Measurements from ENCODE around the gene DNAJC10. TPM values are rescaled to one million over a fixed set of nuclear protein-coding genes. Genes with fewer than 3 reads are reported as not detected.
"Not testable (repeated sequence)": the region's sequence is repeated elsewhere in the genome, so short reads cannot be mapped to it uniquely, and the experiment has no call there.

The DNAJC10 gene
- polyA plus RNA-seq, 3 donors = 153 to 166 (median 166) TPM

- no peak for DNase-seq
These were observed 1.8 kb downstream of the DNAJC10 start for GRCh38 chr2:182717816-182718215.

GRCh38 chr2:182718459-182718858 is 2.4 kb downstream of the DNAJC10 start:
- DNase-seq = no peak

DNA sequence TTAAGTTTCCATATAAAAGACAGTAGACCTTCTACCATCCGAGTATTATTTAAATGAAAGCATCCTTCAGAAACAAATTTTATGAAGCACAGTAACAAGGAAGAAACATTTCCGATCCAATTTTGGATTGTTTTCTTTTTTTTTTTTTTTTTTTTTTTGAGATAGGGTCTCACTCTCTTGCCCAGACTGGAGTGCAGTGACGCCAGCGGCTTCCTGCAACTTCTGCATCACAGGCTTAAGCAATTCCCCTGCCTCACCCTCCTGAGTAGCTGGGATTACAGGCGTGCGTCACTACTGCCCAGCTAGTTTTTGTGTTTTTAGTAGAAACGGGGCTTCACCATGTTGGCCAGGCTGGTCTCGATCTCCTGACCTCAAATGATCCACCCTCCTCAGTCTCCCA is 3.1 kb downstream of the DNAJC10 start:
- not testable (repeated sequence) for DNase-seq

GRCh38 chr2:182724656-182725055 is 8.6 kb downstream of the DNAJC10 start:
- no peak for DNase-seq

DNA sequence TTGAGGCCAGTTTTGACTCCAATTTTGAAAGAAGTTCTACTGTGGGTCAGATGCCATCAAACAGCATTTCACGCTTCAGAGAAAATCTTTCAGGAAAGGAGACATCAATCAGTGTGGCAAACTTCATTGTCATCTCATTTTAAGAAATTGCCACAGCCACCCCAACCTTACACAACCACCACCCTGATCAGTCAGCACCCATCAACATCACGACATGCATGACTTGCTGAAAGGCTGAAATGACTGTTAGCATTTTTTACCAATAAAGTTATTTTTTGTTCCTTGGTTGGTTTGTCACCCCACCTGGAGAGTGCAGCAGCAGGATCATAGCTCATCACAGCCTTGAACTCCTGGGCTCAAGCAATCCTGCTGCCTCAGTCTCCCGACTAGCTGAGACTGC is 10.4 kb downstream of the DNAJC10 start:
- no peak for DNase-seq

DNA sequence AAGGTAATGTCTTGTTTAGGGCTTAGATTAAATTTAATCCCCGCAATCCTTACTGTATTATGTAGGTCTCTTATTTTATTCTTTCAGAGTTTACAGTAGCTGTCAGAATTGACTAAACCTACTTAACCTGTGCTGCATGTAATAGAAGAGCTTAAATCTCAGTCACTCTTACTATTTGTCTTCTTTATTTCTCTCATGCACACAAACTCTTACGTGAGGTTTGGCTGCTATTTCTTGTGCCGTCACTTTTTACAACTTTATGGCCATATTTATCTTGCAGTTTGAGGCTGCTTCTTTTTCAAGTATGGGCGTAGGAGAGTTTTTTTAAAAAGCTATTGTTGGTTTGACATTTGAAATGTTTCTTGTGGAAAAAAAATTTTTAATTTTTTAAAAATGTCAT is 12.0 kb downstream of the DNAJC10 start:
- DNase-seq = no peak

DNA sequence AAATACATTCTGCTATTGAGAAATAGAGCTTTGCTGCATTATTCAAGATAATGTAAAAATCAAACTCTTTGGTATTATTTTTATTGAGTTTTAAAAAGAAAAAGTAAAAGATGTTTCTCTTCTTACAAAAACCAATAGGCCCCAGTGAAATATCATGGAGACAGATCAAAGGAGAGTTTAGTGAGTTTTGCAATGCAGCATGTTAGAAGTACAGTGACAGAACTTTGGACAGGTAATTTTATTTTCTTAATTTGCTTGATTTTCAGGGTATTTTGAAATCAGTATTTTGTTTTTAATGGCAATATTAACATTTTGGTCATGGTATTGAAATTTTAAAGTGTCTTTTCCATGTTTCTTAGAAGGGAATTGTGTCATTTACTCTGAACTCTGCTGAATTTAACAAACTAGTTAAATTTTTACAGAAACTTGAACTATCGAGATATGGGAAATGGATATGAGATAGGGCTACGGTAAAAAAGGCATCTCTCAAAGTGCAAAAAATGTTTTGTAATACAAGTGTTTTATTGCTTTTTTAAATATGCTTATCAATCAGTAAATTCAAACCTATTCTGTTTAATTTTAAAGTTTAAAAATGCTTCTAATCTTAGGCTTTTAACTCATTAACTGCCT is 13.8 kb downstream of the DNAJC10 start:
- DNase-seq = no peak

GRCh38 chr2:182730486-182730885 is 14.4 kb downstream of the DNAJC10 start:
- no peak for DNase-seq

DNA sequence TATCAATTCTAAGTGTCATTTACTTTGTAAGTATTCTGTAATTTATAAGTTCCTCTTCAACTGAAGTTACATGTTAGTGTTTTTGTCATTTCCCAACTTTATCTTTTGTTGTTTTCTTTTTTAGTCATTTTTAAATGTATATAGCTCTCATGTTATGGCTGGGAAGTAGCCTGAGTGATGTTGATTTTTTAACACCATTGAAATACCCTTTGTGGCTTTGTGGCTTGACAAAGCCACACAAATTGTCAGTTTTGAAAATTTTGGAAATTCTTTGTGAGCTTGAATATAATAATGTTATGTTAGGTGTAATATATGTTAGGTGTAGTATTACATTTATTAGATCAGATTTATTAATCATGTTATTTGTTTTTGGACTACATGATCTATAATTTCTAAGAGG is 16.7 kb downstream of the DNAJC10 start:
- no peak for DNase-seq

GRCh38 chr2:182733572-182733971 is 17.5 kb downstream of the DNAJC10 start:
- no peak for DNase-seq

DNA sequence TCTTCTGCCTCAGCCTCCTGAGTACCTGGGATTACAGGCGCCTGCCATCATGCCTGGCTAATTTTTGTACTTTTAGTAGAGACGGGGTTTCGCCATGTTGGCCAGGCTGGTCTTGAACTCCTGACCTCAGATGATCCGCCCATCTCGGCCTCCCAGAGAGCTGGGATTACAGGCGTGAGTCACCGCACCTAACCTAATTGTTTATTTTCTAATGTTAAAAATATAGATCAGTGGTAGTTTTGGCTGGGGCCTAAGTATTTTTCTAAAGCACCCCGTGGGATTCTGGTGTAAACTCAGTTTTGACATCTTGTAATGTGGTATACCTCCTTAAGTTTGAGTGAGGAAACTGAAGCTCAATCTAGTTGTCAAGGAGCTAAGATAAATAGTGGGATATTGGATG is 20.8 kb downstream of the DNAJC10 start:
- not testable (repeated sequence) for DNase-seq

- no peak for DNase-seq
These were observed 24.6 kb downstream of the DNAJC10 start for GRCh38 chr2:182740701-182741100.

DNA sequence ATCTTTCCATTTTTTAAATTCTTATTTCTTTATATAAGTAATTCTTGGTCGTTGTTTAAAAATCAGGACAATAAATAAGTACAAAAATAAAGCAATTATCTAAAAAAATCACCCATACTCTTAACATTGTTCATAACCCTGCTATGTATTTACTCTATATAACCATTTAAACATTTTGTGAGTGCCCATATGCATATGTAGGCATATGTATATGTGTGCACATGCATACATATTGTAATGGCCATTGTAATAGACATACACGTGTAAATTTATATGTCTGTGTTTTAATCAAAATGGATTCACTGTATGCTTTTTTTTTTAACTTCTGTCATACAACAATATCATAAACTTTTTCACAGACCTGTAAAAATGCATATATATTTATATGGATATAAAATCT is 25.6 kb downstream of the DNAJC10 start:
- DNase-seq = no peak

DNA sequence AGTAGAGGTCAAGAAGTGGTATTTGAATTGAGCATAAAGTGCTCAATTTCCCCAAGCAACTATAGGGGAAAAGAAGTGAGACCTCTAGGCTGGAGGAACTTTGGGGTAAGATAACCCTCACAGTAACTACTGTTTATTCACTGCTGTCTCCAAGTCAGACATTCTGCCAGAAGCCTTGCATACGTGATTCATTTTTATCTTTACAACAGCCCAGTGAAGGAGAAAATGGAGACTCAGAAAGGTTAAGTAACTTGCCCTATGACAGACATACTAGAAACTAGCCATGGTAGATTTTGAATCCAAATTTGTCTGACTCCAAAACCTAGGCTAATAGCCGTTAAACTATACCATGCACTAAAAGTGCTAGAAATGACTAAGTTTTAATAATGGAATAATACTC is 28.4 kb downstream of the DNAJC10 start:
- DNase-seq = no peak

DNA sequence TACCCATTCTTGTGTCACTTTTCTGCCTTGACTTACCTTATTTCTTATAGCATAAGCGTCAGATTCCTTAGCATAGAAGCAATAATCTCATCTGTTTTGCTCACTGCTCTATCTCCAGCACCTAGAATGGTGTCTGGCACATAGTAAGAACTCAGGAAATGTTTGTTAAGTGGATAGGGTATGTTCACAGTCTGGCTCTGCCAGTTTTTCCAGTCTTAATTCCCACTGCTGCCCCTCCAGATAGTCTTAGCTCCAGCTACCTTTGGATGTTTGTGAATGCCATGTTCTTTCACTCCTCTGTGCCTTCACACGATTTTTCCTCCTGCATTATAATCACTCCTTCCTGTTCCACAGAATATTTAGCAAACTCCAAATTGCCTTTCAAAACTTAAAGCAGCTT is 29.0 kb downstream of the DNAJC10 start:
- DNase-seq = no peak

- not testable (repeated sequence) for DNase-seq
These were observed 29.8 kb downstream of the DNAJC10 start for GRCh38 chr2:182745894-182746293.

- DNase-seq = no peak
These were observed 38.2 kb downstream of the DNAJC10 start for GRCh38 chr2:182754231-182754630.

GRCh38 chr2:182758379-182758778 is 42.3 kb downstream of the DNAJC10 start:
- no peak for DNase-seq

GRCh38 chr2:182761903-182762302 is 45.8 kb downstream of the DNAJC10 start:
- DNase-seq = no peak

DNA sequence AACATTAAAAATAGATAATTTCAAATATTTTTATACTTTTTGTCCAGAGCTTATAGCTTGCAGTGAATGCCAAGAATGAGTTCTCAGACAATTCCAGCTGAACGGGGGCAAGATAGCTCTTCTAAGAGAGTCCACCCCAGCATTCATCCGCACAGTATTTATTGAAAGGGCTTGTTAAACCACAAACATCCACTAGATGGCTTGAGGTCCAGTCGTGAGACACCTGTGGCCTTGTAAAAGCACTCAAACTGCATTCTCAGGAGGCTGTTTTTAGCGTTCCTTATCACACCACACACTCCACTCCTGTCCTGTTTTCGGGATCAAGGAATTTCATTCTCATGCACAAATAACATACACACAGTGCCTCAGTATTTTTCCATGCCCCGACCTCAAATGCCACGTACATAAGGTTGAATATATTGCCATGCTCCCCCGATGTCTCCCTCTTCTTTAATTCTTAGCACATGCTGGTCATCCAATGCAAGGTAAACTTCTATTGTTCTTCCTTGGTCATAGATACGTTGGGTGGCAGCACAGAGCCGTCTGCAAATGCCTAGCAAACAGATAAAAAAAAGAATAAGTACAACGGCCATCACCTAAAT is 47.4 kb downstream of the DNAJC10 start:
- peak; percentile 15 for DNase-seq

GRCh38 chr2:182766626-182767025 is 50.6 kb downstream of the DNAJC10 start:
- DNase-seq = no peak

DNA sequence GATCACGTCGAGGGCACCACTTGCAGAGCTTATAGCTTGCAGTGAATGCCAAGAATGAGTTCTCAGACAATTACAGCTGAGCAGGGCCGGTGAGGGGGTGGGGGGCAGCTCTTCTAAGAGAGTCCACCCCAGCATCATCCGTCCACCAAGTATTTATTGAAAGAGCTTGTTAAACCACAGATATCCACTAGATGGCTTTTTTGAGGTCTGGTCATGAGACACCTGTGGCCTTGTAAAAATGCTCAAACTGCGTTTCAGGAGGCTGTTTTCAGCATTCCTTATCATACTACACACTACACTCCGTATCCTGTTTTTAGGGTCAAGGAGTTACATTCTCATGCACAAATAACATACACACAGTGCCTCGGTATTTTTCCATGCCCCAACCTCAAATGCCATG is 51.5 kb downstream of the DNAJC10 start:
- DNase-seq = peak; percentile 14

- not testable (repeated sequence) for DNase-seq
These were observed 52.9 kb downstream of the DNAJC10 start for GRCh38 chr2:182768950-182769349.

DNA sequence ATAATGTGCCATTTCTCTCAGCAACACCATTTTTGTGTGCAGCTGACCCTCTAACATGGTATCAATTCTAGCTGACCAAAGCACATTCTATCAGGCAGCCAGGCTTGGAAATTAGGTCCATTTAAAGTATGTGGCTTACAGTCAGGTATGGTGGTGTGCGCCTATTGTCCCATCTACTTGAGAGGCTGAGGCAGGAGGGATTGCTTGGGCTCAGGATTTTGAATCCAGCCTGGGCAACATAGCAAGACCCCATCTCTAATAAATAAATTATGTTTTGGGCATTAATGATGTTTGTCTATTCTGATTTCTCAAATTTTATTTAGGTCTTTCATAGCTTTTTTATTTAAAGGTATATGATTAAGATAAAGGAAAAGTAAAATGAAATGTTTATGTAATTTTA is 63.3 kb downstream of the DNAJC10 start:
- DNase-seq = no peak

All from renal pelvis (tissue), 4 donors.